Kasumi-1 (cell line): Measurements from ENCODE around the gene MLNR.

Source experiments
- DNase-seq, 2 experiments: peaks; one replicate each; lab custom pipeline; 2025; lab: John Stamatoyannopoulos, UW

The MLNR gene

DNA sequence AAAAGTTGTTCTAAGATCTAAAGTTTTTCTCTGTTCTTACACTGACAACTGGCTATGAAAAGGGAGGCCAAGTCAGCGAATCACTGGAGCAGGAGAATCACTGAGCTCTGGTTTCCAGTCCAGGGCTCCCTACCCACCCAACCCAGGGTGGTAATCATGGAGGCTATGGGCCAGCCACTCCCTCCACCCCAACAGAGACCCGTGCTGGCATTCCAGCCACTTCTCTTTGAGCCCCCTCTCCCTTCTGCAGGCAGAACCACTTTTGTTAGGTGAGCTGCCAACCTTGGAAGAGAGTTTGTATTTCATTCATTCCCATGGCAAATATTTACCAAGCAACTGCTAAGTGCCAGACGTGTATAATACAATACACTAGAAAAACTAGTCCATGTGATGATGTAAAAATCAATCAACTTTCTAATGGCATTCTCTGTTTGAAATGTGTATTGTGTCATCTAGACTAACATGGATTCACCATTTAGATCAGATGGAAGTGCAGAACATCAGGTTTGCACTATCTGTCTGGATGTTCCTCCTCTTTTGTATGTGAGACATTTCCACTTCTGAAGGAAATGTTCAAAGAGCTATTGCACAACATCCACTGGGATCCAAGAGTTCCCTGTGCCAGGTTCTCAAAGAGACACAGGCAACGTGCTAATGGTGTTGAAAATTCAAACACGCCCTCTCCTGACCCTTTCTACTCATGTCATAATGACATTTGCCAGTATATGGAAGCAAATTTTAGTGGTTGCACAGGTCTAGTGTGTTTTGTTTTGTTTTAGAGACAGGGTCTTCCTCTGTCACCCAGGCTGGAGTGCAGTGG, 5.3 kb downstream of the MLNR start:
- peak; percentile 56 to 70 for DNase-seq

DNA sequence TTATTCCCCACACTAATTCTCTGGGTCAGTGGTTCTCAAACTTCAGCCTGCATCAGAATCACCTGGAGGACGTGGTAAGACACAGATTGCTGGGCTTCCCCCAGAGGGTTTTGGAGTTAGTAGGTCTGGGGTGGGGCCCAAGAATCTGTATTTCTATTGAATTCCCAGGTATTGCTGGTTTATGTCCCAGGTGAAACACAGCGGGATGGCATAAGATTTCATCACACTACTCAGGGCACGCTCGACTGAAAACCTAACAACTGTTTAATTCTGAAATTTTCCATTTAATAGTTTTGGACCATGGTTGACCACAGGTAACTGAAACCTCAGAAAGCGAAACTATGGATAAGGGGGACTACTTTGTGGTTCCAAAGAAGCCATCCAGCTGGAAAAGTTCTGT, 6.5 kb downstream of the MLNR start:
- DNase-seq, result no peak

GRCh38 chr13:49234741-49235140, 14.6 kb downstream of the MLNR start:
- no peak for DNase-seq

GRCh38 chr13:49235856-49236431, 15.8 kb downstream of the MLNR start:
- DNase-seq, result no peak

DNA sequence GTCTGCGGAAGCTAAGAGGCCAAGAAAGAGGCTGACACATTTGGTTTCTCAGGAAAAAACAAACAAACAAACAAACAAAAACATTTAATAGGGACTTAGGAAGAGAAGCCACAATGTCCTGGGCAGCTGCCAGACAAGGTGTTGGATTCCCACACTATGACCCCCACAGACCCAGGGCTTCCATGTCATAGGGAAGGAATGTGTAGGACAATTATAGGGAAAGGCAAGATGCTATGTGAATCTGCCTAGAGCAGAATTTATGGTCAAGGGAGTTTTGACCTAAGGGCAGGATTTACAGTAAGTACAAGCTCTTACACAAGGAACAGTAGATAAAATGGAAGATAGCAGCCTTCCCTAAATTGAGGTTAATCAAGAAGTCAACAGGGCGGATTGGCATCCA, 18.5 kb downstream of the MLNR start:
- no peak for DNase-seq

- DNase-seq, result peak; percentile 64 to 78
These were observed 19.9 kb downstream of the MLNR start for GRCh38 chr13:49240017-49240416.

DNA sequence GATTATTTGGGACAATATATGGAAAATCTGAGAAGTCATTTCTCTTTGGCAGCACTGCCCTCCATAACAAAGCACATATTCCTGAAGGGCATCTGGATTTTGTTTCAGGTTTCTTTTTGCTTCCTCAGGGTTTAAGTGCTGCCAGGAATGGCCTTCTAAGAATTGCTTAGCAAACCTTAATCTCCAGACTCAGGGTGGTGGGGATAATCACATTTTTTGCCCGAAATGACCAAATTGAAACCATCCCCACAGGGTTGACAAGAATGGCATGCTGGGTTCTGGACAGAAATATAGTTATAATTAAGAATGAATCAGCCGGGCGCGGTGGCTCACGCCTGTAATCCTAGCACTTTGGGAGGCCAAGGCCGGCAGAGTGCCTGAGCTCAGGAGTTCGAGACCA, 21.2 kb downstream of the MLNR start:
- DNase-seq, result no peak

GRCh38 chr13:49245101-49245500, 25.0 kb downstream of the MLNR start:
- no peak for DNase-seq

DNA sequence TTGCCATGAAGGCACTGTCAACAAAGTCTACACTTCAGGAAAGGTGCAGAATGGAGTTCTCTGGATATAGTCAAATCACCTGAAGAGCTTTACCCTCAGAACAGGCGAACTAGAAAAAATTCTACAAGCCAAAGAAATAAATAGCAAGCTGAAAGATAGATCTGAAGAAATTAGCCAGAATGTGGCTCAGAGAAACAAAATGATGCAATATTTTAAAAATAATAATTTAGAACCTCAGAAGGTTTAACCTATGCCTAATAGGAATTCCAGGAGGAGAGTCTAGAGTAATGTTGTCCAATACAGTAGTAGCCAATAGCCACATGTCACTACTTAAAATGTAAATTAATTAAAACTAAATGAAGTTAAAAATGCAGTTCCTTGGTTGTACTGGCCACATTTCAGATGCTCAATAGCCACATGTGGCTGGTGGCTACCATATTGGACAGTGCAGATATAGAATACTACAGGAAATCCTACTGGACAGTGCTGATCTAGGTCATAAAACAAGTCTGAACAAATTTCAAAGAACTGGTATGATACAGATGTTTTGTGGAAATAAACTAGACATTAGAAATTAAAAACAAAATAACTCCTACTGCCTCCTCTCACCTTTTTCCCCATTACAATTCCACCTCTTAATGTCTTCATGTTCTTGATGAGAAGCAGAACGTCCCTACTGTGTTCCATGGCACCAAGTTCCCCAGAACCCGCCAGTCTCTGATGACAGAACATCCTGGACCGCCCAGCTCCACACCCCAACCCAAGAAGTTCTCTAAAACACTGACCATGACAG, 26.9 kb downstream of the MLNR start:
- peak in 1 of 2 experiments; percentile 53 for DNase-seq

GRCh38 chr13:49247643-49248621, 27.8 kb downstream of the MLNR start, which contains the start of gene CDADC1:
TSS of gene CDADC1 (plus strand) at chr13:49247925. CDS start at chr13:49248038, 113 bp downstream.
- peak; percentile 91 to 92 for DNase-seq

- peak; percentile 29 to 55 for DNase-seq
These were observed 28.5 kb downstream of the MLNR start for GRCh38 chr13:49248622-49249002.

DNA sequence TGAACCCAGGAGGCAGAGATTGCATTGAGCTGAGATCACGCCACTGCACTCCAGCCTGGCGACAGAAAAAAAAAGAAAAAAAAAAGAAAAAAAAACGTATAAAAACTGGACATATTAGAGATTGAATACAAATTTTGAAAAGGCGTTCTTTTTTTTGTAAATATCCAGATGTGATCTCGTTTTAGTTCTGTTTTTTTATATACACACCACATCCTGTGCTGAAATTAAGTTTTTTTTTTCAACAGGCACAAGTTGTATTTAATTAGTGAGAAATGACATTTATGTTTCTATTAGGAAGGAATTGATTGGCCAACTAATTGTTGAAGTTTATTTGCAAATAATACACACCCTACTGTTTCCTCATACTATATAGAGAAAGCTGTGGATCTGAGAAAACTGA, 31.2 kb downstream of the MLNR start:
- DNase-seq, result no peak

- DNase-seq, result peak; percentile 82 to 88
These were observed 33.2 kb downstream of the MLNR start for GRCh38 chr13:49253310-49253709.

- peak; percentile 28 to 55 for DNase-seq
These were observed 33.9 kb downstream of the MLNR start for GRCh38 chr13:49254007-49254406.

GRCh38 chr13:49256841-49257240, 36.7 kb downstream of the MLNR start:
- DNase-seq, result no peak

GRCh38 chr13:49258089-49258796, 38.1 kb downstream of the MLNR start:
- no peak for DNase-seq

DNA sequence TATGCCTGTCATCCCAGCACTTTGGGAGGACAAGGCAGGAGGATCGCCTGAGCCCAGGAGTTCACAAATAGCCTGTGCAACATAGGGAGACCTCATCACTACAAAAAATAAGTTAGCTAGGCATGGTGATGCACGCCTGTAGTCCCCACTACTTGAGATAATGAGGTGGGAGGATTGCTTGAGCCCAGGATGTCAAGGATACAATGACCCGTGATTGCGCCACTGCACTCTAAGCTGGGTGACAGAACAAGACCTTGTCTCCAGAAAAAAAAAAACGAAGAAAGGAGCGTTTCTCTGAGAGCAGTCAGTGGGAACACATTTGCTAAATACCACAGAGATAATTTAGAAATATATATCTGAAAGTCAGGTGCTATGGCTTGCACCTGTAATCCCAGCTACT, 39.4 kb downstream of the MLNR start:
- DNase-seq, result no peak

GRCh38 chr13:49262634-49263033, 42.5 kb downstream of the MLNR start:
- no peak for DNase-seq

DNA sequence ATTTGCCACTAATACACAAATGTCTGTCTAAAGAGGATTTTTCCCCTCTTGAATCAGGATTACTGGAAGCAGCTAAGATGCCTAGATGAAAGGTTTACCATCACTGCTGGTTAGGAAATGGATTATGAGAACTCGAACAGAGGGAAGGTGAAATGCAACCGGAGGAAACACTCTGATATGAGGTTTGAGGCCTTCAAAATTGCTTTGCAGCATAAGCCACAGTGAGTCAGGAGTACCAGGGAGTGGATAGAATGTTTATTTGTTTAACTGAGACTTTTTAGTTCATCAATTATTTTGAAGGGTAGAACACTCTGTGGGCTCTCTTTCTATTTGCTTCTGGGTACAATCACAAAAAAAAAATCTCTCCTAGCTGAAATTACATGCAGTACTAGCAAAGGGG, 45.7 kb downstream of the MLNR start:
- no peak for DNase-seq

DNA sequence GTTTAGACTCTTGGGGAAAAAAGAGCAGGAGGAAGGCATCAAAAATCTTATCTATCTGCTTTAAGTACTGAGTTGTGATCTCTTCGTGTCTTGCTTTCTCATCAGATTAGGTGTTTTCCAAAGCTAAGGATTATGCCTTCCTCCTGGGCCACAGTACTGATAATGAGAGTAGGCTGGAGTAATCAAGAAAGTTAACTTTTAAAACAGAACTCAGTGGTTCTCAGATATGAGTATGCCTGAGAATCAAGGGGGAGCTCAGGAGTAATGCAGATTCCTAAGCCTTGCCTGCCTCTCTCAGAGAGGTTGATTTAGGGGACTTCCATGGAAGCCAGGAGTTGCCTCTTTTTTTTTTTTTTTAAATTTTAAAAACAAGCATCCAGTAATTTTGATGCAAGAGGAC, 51.1 kb downstream of the MLNR start:
- no peak for DNase-seq
